H9 (cell line): ENCODE results near the gene HSPE1. TPM values are rescaled to one million over a fixed set of nuclear protein-coding genes. Genes with fewer than 3 reads are reported as not detected.
A peak's percentile ranks its signal among the peaks of the same experiment; 100 is the strongest.

Source experiments
- DNase-seq: peaks from one replicate; pipeline ENCODE4 v3.0.0-alpha.2; 2017
- H2AFZ ChIP-seq: one replicate; pipeline ENCODE4 v1.6.1; 2013; ENCODE audit warnings: mild to moderate bottlenecking, low read length, control low read depth, moderate library complexity
- H2AK5ac ChIP-seq: 2 replicates; pipeline ENCODE4 v1.6.1; 2013; ENCODE audit warnings: low read length, control low read depth, mixed read lengths; ENCODE audit not compliant: insufficient read length
- H2BK120ac ChIP-seq: one replicate; pipeline ENCODE4 v1.6.1; 2013; ENCODE audit warnings: low read depth, mild to moderate bottlenecking, low read length, control low read depth, inconsistent platforms; ENCODE audit not compliant: poor library complexity, severe bottlenecking
- H2BK12ac ChIP-seq: 2 replicates; pipeline ENCODE4 v1.6.1; 2013; ENCODE audit warnings: low read length, control low read depth, mixed read lengths, low read depth; ENCODE audit not compliant: insufficient read length
- H2BK15ac ChIP-seq: 2 replicates; pipeline ENCODE4 v1.6.1; 2013; ENCODE audit warnings: low read depth, low read length, control low read depth
- H2BK20ac ChIP-seq: one replicate; pipeline ENCODE4 v1.6.1; 2013; ENCODE audit warnings: low read depth, mild to moderate bottlenecking, low read length, control low read depth, inconsistent platforms; ENCODE audit not compliant: poor library complexity, severe bottlenecking
- H2BK5ac ChIP-seq: 2 replicates; pipeline ENCODE4 v1.6.1; 2013; ENCODE audit warnings: low read length, control low read depth, mixed read lengths; ENCODE audit not compliant: insufficient read length
- H3K14ac ChIP-seq: 2 replicates; pipeline ENCODE4 v1.6.1; 2013; ENCODE audit warnings: low read length, control low read depth; ENCODE audit not compliant: insufficient read depth
- H3K18ac ChIP-seq: 2 replicates; pipeline ENCODE4 v1.6.1; 2013; ENCODE audit warnings: low read depth, mild to moderate bottlenecking, mixed read lengths, low read length, control low read depth; ENCODE audit not compliant: insufficient read length
- H3K23ac ChIP-seq: 2 replicates; pipeline ENCODE4 v1.6.1; 2013; ENCODE audit warnings: low read length, control low read depth, mixed read lengths, low read depth; ENCODE audit not compliant: insufficient read length
- H3K23me2 ChIP-seq: 2 replicates; pipeline ENCODE4 v1.6.1; 2013; ENCODE audit warnings: low read depth, mild to moderate bottlenecking, mixed read lengths, low read length, control low read depth; ENCODE audit not compliant: insufficient read length, poor library complexity, severe bottlenecking
- H3K27ac ChIP-seq: 2 replicates; pipeline ENCODE4 v1.5.1; 2013; ENCODE audit warnings: low read length, control low read depth, mixed read lengths, low read depth; ENCODE audit not compliant: insufficient read length
- H3K27me3 ChIP-seq: 2 replicates; pipeline ENCODE4 v1.6.1; 2013; ENCODE audit warnings: low read length, control low read depth, inconsistent platforms; ENCODE audit not compliant: insufficient read depth
- H3K4ac ChIP-seq: 2 replicates; pipeline ENCODE4 v1.6.1; 2013; ENCODE audit warnings: low read depth, mild to moderate bottlenecking, control low read depth, inconsistent platforms, low read length, moderate library complexity
- H3K4me1 ChIP-seq: 2 replicates; pipeline ENCODE4 v1.6.1; 2013; ENCODE audit warnings: low read length, control low read depth, inconsistent platforms; ENCODE audit not compliant: insufficient read depth
- H3K4me2 ChIP-seq: 2 replicates; pipeline ENCODE4 v1.6.1; 2013; ENCODE audit warnings: low read length, control low read depth, mixed read lengths; ENCODE audit not compliant: insufficient read length, insufficient read depth
- H3K56ac ChIP-seq: 2 replicates; pipeline ENCODE4 v1.6.1; 2013; ENCODE audit warnings: low read depth, mild to moderate bottlenecking, mixed read lengths, low read length, control low read depth; ENCODE audit not compliant: insufficient read length
- H3K79me1 ChIP-seq: 2 replicates; pipeline ENCODE4 v1.6.1; 2013; ENCODE audit warnings: low read depth, mild to moderate bottlenecking, moderate library complexity, low read length, control low read depth, inconsistent platforms; ENCODE audit not compliant: insufficient read depth, poor library complexity, severe bottlenecking
- H3K79me2 ChIP-seq: 2 replicates; pipeline ENCODE4 v1.6.1; 2013; ENCODE audit warnings: low read length, control low read depth, inconsistent platforms; ENCODE audit not compliant: insufficient read depth
- H3K9ac ChIP-seq: 2 replicates; pipeline ENCODE4 v1.6.1; 2013; ENCODE audit warnings: low read length, control low read depth, mixed read lengths; ENCODE audit not compliant: insufficient read length; ENCODE audit errors: extremely low read depth
- H3K9me3 ChIP-seq: one replicate; pipeline ENCODE4 v1.6.1; 2013; ENCODE audit warnings: low read depth, low read length, inconsistent platforms; ENCODE audit not compliant: control insufficient read depth
- H3T11ph ChIP-seq: one replicate; pipeline ENCODE4 v1.6.1; 2013; ENCODE audit warnings: mild to moderate bottlenecking, low read length, control low read depth, inconsistent platforms
- H4K20me1 ChIP-seq: one replicate; pipeline ENCODE4 v1.6.1; 2013; ENCODE audit not compliant: control insufficient read depth, insufficient read length, insufficient read depth
- H4K5ac ChIP-seq: 2 replicates; pipeline ENCODE4 v1.6.1; 2013; ENCODE audit warnings: low read depth, mild to moderate bottlenecking, mixed read lengths, low read length, control low read depth; ENCODE audit not compliant: insufficient read length
- H4K8ac ChIP-seq: replicated peaks from 2 replicates; pipeline ENCODE4 v1.6.1; 2013; ENCODE audit warnings: low read length, control low read depth, mixed read lengths, low read depth; ENCODE audit not compliant: insufficient read length
- H4K91ac ChIP-seq: 2 replicates; pipeline ENCODE4 v1.6.1; 2013; ENCODE audit warnings: low read depth, mild to moderate bottlenecking, moderate library complexity, mixed read lengths, low read length, control low read depth; ENCODE audit not compliant: insufficient read length
- H3K27ac Mint-ChIP-seq, 3 experiments: 2 replicates in 2 of 3; 3 replicates in 1 of 3; pipeline ENCODE4 v1.8.0; 2020 to 2021; ENCODE audit warnings: mixed read lengths in 3 of 3, mild to moderate bottlenecking in 1 of 3, moderate library complexity in 1 of 3
- H3K27me3 Mint-ChIP-seq: 2 replicates; pipeline ENCODE4 v1.8.0; 2021; ENCODE audit warnings: low read depth, mild to moderate bottlenecking, moderate library complexity, mixed read lengths
- H3K36me3 Mint-ChIP-seq, 3 experiments: 2 replicates in 2 of 3; 3 replicates in 1 of 3; pipeline ENCODE4 v1.8.0; 2020 to 2021; ENCODE audit warnings: low read depth in 3 of 3, mixed read lengths in 3 of 3; ENCODE audit not compliant: insufficient read depth in 1 of 3
- H3K4me1 Mint-ChIP-seq, 2 experiments: 2 replicates each; pipeline ENCODE4 v1.8.0; 2020; ENCODE audit warnings: mixed read lengths in 2 of 2
- H3K4me3 Mint-ChIP-seq, 2 experiments: 2 replicates in 1 of 2; 3 replicates in 1 of 2; pipeline ENCODE4 v1.8.0; 2020 to 2021; ENCODE audit warnings: mild to moderate bottlenecking in 2 of 2, mixed read lengths in 2 of 2, moderate library complexity in 1 of 2
- H3K9me3 Mint-ChIP-seq, 2 experiments: 2 replicates in 1 of 2; 3 replicates in 1 of 2; pipeline ENCODE4 v1.8.0; 2020; ENCODE audit warnings: mild to moderate bottlenecking in 2 of 2, mixed read lengths in 2 of 2, moderate library complexity in 1 of 2
- WGBS: extraction: QIAGEN DNeasy Blood & Tissue Kit; methylation state at CpG from one replicate; pipeline ENCODE4 v1.1.7; 2013; ENCODE audit warnings: missing lambda C conversion rate, low lambda C conversion rate, mixed read lengths; ENCODE audit not compliant: insufficient read length; ENCODE audit errors: extremely low coverage; 5-methylcytosine and 5-hydroxymethylcytosine counted together
- total RNA-seq: library from RNA; stranded (reverse); gene quantifications from 2 replicates; pipeline ENCODE4 v1.2.1, GENCODE V29; 2021
- TF ChIP-seq, protein P1 (sequence below): fragments of 200-600 bp; sonication (generic); conservative IDR thresholded peaks from 3 replicates; pipeline ENCODE4 v1.8.0; 2021; ENCODE audit warnings: antibody characterized with exemption, mild to moderate bottlenecking

Gene HSPE1
- total RNA-seq, 1 experiment from 2014 or later = 347 TPM

DNA sequence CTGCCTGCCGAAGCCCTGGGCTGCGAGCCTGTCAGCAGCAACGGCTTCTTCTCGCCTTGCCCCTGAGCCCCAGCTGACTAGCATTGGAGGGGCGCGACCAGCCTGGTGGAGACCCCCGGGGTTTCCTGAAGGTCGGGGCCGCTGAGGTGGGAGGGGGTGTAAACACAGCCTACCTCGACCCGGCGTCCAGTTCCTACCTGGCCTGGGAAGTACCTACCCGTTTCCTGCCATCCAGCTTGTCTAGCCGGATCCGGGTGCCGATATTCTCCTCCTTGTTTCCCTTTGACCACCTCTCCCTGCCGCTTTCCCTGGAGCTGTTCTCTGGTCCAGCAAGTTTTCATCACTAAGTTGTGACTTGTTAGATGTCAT is 16.2 kb downstream of the HSPE1 start:
- H3K79me2 ChIP-seq = peaks cover 19% of the 10 kb centered on the region; the same call in 1 of the 2 replicates
- Mint-ChIP-seq H3K9me3 (peaks cover 5 to 7% of the 10 kb centered on the region in 2 experiments), H3K4me3 (peak overlapping the region; percentile 85 to 92), H3K27me3 (no peaks in the 10 kb centered on the region; the same call in 1 of the 2 replicates), H3K36me3 (peaks cover 8 to 20% (median 12%) of the 10 kb centered on the region in 3 experiments), H3K4me1 (peaks cover 21 to 35% of the 10 kb centered on the region in 2 experiments), H3K27ac (peak overlapping the region; percentile 82 to 96 (median 87))
- H2BK120ac ChIP-seq = no peak overlapping the region
- no peaks in the 10 kb centered on the region for H4K20me1 ChIP-seq
- H3K4me2 ChIP-seq = peak overlapping the region; percentile 63
- H4K8ac ChIP-seq = no peak overlapping the region
- H3K27ac ChIP-seq = no peak overlapping the region
- DNase-seq = peak; percentile 59
- H3K4ac ChIP-seq = no peak overlapping the region
- H3K9me3 ChIP-seq = no peaks in the 10 kb centered on the region
- H3T11ph ChIP-seq = no peak overlapping the region
- H3K23ac ChIP-seq = no peak overlapping the region
- H2BK15ac ChIP-seq = no peak overlapping the region
- H2BK20ac ChIP-seq = no peak overlapping the region
- peak overlapping the region; percentile 79; the same call in 1 of the 2 replicates for H3K14ac ChIP-seq
- H3K18ac ChIP-seq = peak overlapping the region; percentile 76
- no CpG with 5 or more reads among the region's 17 CpGs for WGBS
- H4K91ac ChIP-seq = no peak overlapping the region
- no peak overlapping the region for H2BK12ac ChIP-seq
- H3K27me3 ChIP-seq = no peaks in the 10 kb centered on the region
- no peak overlapping the region for H4K5ac ChIP-seq
- no peak overlapping the region for H2AK5ac ChIP-seq
- peak overlapping the region; percentile 85 for H3K9ac ChIP-seq
- H3K23me2 ChIP-seq = peaks cover 7% of the 10 kb centered on the region
- TF ChIP-seq, protein P1, sequence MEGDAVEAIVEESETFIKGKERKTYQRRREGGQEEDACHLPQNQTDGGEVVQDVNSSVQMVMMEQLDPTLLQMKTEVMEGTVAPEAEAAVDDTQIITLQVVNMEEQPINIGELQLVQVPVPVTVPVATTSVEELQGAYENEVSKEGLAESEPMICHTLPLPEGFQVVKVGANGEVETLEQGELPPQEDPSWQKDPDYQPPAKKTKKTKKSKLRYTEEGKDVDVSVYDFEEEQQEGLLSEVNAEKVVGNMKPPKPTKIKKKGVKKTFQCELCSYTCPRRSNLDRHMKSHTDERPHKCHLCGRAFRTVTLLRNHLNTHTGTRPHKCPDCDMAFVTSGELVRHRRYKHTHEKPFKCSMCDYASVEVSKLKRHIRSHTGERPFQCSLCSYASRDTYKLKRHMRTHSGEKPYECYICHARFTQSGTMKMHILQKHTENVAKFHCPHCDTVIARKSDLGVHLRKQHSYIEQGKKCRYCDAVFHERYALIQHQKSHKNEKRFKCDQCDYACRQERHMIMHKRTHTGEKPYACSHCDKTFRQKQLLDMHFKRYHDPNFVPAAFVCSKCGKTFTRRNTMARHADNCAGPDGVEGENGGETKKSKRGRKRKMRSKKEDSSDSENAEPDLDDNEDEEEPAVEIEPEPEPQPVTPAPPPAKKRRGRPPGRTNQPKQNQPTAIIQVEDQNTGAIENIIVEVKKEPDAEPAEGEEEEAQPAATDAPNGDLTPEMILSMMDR = no peak
- no peak overlapping the region for H2AFZ ChIP-seq
- no peak overlapping the region for H2BK5ac ChIP-seq
- 0 out of 2 replicates have a peak, but pooled peaks cover 3% of the 10 kb centered on the region for H3K4me1 ChIP-seq
- no peaks in the 10 kb centered on the region for H3K79me1 ChIP-seq
- H3K56ac ChIP-seq = no peak overlapping the region
